Prostate gland (tissue), 2 donors: ENCODE data around the gene ALDOB. TPM values are rescaled to one million over a fixed set of nuclear protein-coding genes. Genes with fewer than 3 reads are reported as not detected.

Experiments
- DNase-seq: peaks from one replicate; pipeline ENCODE4 v3.0.0-alpha.2; 2019; ENCODE audit warnings: low spot score
- H3K27ac ChIP-seq, 2 donors: fragments of 200-600 bp; sonication (generic); 2 replicates each; pipeline ENCODE4 v1.5.1; 2017 to 2019
- H3K27me3 ChIP-seq: fragments of 200-600 bp; sonication (generic); replicated peaks from 2 replicates; pipeline ENCODE4 v1.5.1; 2019; ENCODE audit not compliant: insufficient read depth
- H3K36me3 ChIP-seq, 2 donors: fragments of 200-600 bp; sonication (generic); 1 replicate in 1 of 2; 2 replicates in 1 of 2; pipeline versions ENCODE4 v1.5.1 to v1.8.1; 2017 to 2019
- H3K4me1 ChIP-seq: fragments of 200-600 bp; sonication (generic); replicated peaks from 2 replicates; pipeline ENCODE4 v1.5.1; 2019
- H3K4me3 ChIP-seq, 2 donors: fragments of 200-600 bp; sonication (generic); 2 replicates each; pipeline ENCODE4 v1.5.1; 2017 to 2019
- H3K9me3 ChIP-seq: fragments of 200-600 bp; sonication (generic); 2 replicates; pipeline ENCODE4 v1.5.1; 2017
- POLR2A ChIP-seq: fragments of 450-650 bp; IDR thresholded peaks from one replicate; pipeline ENCODE4 v1.6.1; 2016; ENCODE audit warnings: antibody characterized with exemption, mild to moderate bottlenecking
- POLR2AphosphoS5 ChIP-seq: sonication (generic); formaldehyde crosslinking; IDR thresholded peaks from one replicate; pipeline ENCODE4 v1.6.1; 2017; ENCODE audit warnings: antibody characterized with exemption
- WGBS: methylation state at CpG from one replicate; pipeline ENCODE4 v1.1.5; 2018; 5-methylcytosine and 5-hydroxymethylcytosine counted together
- intact Hi-C: fragments of 100-400 bp; cut with DNase I; formaldehyde crosslinking; loops from one replicate; pipeline ENCODE4 v1.14.2; 2022
- small RNA-seq, 2 donors: library from RNA; depleted of rRNA; stranded (forward); fragments of <200 nt; gene quantifications; one replicate each; pipeline ENCODE3, GENCODE V24; 2016
- total RNA-seq, 2 donors: library from RNA; depleted of rRNA; stranded (reverse); fragments of >200 nt; gene quantifications; one replicate each; pipeline ENCODE4 v1.1.0, GENCODE V29; 2016
- TF ChIP-seq, protein P1 (sequence below), 4 experiments: fragments of 200-600 bp in 2 of 4; fragments of 450-650 bp in 2 of 4; sonication (generic) in 2 of 4; IDR thresholded peaks; 1 replicate in 3 of 4; 2 replicates in 1 of 4; pipeline ENCODE4 v1.5.1; 2016 to 2019; ENCODE audit warnings: antibody characterized with exemption in 4 of 4, mild to moderate bottlenecking in 2 of 4, moderate library complexity in 2 of 4

Gene ALDOB
- total RNA-seq, 2 donors from 2014 or later = not detected

DNA sequence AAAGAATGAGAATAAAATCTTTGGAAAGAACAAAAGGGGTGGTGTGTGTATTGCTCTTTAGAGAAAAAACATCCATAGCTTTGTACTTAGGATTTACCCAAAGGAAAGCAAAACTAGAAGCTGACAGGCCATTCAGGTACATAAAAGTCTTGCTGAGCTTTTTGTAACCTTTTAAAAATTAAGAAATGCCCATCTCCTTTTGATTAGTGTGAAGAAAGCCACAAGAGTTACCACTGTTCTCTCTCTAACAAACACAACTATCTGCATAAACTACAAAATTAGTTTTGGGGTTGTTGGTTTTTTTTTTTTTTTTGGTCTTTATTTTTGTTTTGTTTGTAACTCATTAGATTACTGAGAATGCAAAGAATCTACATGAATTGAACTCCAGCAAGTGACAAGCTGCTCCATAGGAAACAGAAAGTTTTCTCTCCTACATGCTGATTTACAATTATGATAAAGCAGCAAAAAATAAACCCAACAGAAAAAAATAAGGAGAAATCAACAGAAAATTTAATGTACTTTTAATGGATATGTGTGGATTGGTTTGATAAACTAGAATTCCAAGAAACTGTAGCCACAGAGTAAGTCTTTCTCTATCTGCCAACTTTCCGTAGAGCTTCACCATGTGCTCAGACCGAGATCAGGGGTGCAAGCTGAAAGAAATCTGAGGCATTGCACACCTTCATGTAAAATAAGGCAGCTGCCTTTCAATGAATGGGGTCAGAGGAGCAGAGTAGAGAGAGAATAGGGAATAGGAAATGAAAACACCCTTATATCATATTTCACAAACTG lies 63.1 kb downstream of the ALDOB start:
- DNase-seq = no peak
- H3K36me3 ChIP-seq = no peaks in the 10 kb centered on the region
- no peaks in the 10 kb centered on the region for H3K27me3 ChIP-seq
- WGBS = 33% methylated on average over 2 of the region's 2 CpGs
- no peak overlapping the region for H3K4me3 ChIP-seq
- intact Hi-C loops = no loop called here
- H3K4me1 ChIP-seq = no peaks in the 10 kb centered on the region
- TF ChIP-seq POLR2A (no peak), POLR2AphosphoS5 (no peak)
- TF ChIP-seq, protein P1, sequence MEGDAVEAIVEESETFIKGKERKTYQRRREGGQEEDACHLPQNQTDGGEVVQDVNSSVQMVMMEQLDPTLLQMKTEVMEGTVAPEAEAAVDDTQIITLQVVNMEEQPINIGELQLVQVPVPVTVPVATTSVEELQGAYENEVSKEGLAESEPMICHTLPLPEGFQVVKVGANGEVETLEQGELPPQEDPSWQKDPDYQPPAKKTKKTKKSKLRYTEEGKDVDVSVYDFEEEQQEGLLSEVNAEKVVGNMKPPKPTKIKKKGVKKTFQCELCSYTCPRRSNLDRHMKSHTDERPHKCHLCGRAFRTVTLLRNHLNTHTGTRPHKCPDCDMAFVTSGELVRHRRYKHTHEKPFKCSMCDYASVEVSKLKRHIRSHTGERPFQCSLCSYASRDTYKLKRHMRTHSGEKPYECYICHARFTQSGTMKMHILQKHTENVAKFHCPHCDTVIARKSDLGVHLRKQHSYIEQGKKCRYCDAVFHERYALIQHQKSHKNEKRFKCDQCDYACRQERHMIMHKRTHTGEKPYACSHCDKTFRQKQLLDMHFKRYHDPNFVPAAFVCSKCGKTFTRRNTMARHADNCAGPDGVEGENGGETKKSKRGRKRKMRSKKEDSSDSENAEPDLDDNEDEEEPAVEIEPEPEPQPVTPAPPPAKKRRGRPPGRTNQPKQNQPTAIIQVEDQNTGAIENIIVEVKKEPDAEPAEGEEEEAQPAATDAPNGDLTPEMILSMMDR (IDR thresholded peaks at IDR 0.05) = no peak
- H3K27ac ChIP-seq = no peak overlapping the region
- H3K9me3 ChIP-seq = no peaks in the 10 kb centered on the region

DNA sequence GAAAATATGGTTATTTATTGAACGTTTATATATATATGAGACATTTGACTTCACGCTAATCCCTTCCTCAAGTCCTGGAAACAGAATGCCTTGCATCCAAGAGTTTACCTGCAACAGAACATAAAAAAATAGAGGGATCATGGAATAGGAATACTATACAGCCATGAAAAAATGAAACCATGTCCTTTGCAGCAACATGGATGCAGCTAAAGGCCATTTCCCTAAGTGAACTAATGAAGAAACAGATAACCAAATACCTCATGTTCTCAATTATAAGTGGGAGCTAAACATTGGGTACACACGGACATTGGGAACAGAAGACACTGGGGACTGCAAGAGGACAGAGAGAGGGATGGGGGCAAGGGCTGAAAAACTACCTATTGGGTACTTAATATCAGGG lies 63.8 kb downstream of the ALDOB start:
- H3K4me1 ChIP-seq = no peaks in the 10 kb centered on the region
- 94% methylated on average over 3 of the region's 3 CpGs for WGBS
- no peaks in the 10 kb centered on the region for H3K27me3 ChIP-seq
- DNase-seq = no peak
- no peak overlapping the region for H3K4me3 ChIP-seq
- intact Hi-C loops = no loop called here
- no peaks in the 10 kb centered on the region for H3K36me3 ChIP-seq
- H3K9me3 ChIP-seq = no peaks in the 10 kb centered on the region
- TF ChIP-seq, protein P1 (IDR thresholded peaks at IDR 0.05) = no peak
- TF ChIP-seq POLR2AphosphoS5 (no peak), POLR2A (no peak)
- H3K27ac ChIP-seq = no peak overlapping the region

Small RNA genes lying within 50 kb of the gene (small RNA-seq; reads per million reads assigned to genes)
- gene AL353621.2 = 0 reads per million in 2 donors

Other genes with a start within 250 kb of the ALDOB start
- gene BAAT, start 50.8 kb downstream of the ALDOB start, total RNA-seq = not detected
- gene MRPL50, start 37.2 kb downstream of the ALDOB start, total RNA-seq = 10 to 100 TPM; 10.3 to 12.5 TPM
- 10 to 100 TPM; 20.9 to 31.4 TPM for gene ZNF189, start 36.9 kb downstream of the ALDOB start, total RNA-seq
- gene RNF20, start 98.1 kb upstream of the ALDOB start, total RNA-seq = 10 to 100 TPM; 24.1 to 36.7 TPM
- gene PPP3R2, start 159.2 kb upstream of the ALDOB start, total RNA-seq = 1 to 10 TPM in 1 of 2 donors, not detected in 1; 3.3 TPM